GM12878 (cell line): ENCODE results near the gene HOXB3.

Source experiments
- CTCF ChIP-seq, 3 experiments: IDR thresholded peaks in 2 of 3; conservative IDR thresholded peaks in 1 of 3; 2 replicates each; pipeline ENCODE4 v1.5.1; 2011; ENCODE audit warnings: low read depth in 3 of 3, low read length in 3 of 3, mild to moderate bottlenecking in 3 of 3, control low read depth in 2 of 3, moderate library complexity in 2 of 3, inconsistent platforms in 1 of 3, mixed read lengths in 1 of 3; ENCODE audit not compliant: control insufficient read depth in 2 of 3, insufficient read depth in 1 of 3; ENCODE audit errors: extremely low read depth in 1 of 3
- EP300 ChIP-seq, 2 experiments: fragments of 150-350 bp in 1 of 2; IDR thresholded peaks; 2 replicates each; pipeline ENCODE4 v1.6.1; 2011 to 2012; ENCODE audit warnings: low read depth in 2 of 2, low read length in 2 of 2, borderline replicate concordance in 1 of 2, improper control_type of control experiment in 1 of 2, inconsistent platforms in 1 of 2; ENCODE audit not compliant: control insufficient read depth in 1 of 2
- EZH2 ChIP-seq: IDR thresholded peaks from 2 replicates; pipeline ENCODE4 v1.6.1; 2012; ENCODE audit warnings: low read depth, mild to moderate bottlenecking, control low read depth, inconsistent platforms, low read length, borderline replicate concordance; ENCODE audit not compliant: control insufficient read depth
- FOS ChIP-seq: IDR thresholded peaks from 3 replicates; pipeline ENCODE4 v1.6.1; 2011; ENCODE audit warnings: borderline replicate concordance; ENCODE audit not compliant: insufficient read length; ENCODE audit errors: extremely low read depth
- MXI1 ChIP-seq: fragments of 150-350 bp; IDR thresholded peaks from 2 replicates; pipeline ENCODE4 v1.6.1; 2011; ENCODE audit warnings: low read depth, mild to moderate bottlenecking, inconsistent platforms, low read length, improper control_type of control experiment
- POLR2A ChIP-seq: IDR thresholded peaks from 2 replicates; pipeline ENCODE4 v1.6.1; 2011; ENCODE audit warnings: low read depth, mild to moderate bottlenecking, low read length
- POLR2AphosphoS2 ChIP-seq: IDR thresholded peaks from 2 replicates; pipeline ENCODE4 v1.6.1; 2011; ENCODE audit warnings: low read depth, mild to moderate bottlenecking, low read length, improper control_type of control experiment, moderate library complexity
- POLR2AphosphoS5 ChIP-seq: IDR thresholded peaks from 2 replicates; pipeline ENCODE4 v1.6.1; 2011; ENCODE audit warnings: mild to moderate bottlenecking, low read length, inconsistent platforms
- REST ChIP-seq: IDR thresholded peaks from 2 replicates; pipeline ENCODE4 v1.6.1; 2012; ENCODE audit warnings: mild to moderate bottlenecking, low read depth, low read length
- ZBTB33 ChIP-seq: fragments of 450-650 bp; IDR thresholded peaks from 2 replicates; pipeline ENCODE4 v1.6.1; 2017; ENCODE audit warnings: mild to moderate bottlenecking

GRCh38 chr17:48588528-48588927 is 1.5 kb downstream of the HOXB3 start:
- TF ChIP-seq CTCF (IDR thresholded peaks at IDR 0.05 in 2 of 3, conservative IDR thresholded peaks at IDR 0.05 in 1 of 3; ENCODE audit: control insufficient read depth in 2 of 3, extremely low read depth in 1 of 3, insufficient read depth in 1 of 3, low read depth in 3 of 3, low read length in 3 of 3) (no peak), POLR2AphosphoS2 (no peak), EP300 (IDR thresholded peaks at IDR 0.05; ENCODE audit: borderline replicate concordance in 1 of 2, control insufficient read depth in 1 of 2, low read depth in 2 of 2, low read length in 2 of 2) (no peak), POLR2A (no peak), ZBTB33 (no peak), FOS (no peak), POLR2AphosphoS5 (no peak), REST (no peak), EZH2 (no peak), MXI1 (no peak)
